Stimulated activated CD4-positive, alpha-beta T cell treated with anti-CD3 and anti-CD28 coated beads, Interleukin-12 subunit alpha, Interleukin-12 subunit beta, amount 100 ng/mL, for 24 hours (primary cell): ENCODE measurements around the gene MBNL2.
"Not testable (repeated sequence)": the region's sequence is repeated elsewhere in the genome, so short reads cannot be mapped to it uniquely, and the experiment has no call there.

Experiments
- DNase-seq, 2 experiments: peaks; one replicate each; pipeline ENCODE4 v3.0.0-alpha.2; 2020; ENCODE audit warnings: low read depth in 2 of 2

MBNL2 gene, protein sequence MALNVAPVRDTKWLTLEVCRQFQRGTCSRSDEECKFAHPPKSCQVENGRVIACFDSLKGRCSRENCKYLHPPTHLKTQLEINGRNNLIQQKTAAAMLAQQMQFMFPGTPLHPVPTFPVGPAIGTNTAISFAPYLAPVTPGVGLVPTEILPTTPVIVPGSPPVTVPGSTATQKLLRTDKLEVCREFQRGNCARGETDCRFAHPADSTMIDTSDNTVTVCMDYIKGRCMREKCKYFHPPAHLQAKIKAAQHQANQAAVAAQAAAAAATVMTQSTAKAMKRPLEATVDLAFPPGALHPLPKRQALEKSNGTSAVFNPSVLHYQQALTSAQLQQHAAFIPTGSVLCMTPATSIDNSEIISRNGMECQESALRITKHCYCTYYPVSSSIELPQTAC

DNA sequence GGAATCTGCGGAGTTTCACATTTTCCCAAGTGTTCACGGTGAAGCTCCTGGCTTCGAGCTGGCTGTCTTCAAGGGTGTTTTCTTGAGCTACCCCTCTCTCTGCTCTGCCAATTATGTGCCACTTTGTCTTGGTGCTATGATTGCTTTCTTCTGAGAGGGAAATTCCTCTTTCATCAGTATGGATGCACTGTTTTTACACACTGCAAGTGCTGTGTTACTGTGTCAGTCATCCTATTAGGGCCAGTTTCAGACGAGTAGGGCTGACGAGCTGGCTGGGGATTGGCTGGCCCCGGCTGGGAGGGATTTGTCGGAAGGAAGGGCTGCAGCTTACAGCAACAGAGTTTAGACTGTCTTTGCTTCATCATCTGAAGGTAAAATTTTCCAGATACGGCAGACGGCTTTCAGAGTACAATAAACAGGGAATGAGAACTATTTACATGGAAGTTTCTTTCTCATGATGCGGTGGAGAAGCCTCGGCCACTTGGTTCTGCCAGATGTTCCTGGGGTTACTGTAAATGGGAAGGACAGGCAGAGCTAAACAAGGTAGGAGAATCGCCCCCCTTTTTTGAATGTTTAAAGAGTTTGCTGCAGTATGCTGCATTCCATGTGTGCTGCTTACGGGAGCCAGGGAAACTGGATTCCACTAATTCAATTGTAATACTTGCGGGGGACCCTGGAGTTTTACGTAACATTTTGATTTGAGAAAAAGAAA, at the start of gene MBNL2:
Gene MBNL2, plus strand, starts transcription at position 345 of the 712 bp plus-strand sequence. CDS start 53,903 bp downstream, outside the sequence.
- peak; percentile 70 to 78 for DNase-seq

DNA sequence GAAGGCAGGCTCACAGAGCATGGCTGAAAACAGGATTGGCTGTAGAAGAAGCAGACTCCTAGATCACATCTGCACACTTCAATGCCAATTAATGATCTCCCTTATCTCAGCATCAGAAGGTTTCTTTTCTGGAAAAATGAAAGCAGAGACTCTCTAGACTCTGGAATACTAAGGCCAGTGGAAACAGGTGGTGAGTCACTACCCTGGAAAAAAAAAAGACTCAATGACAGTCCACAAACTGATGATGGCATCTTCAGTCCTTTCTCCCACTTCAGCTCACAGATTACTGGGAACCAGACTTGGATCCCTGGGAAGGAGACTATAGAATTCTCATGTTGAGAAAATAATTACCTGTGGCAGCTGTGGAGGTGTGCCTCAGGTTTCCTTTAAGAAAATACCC, 47.5 kb upstream of the MBNL2 start:
- no peak for DNase-seq

DNA sequence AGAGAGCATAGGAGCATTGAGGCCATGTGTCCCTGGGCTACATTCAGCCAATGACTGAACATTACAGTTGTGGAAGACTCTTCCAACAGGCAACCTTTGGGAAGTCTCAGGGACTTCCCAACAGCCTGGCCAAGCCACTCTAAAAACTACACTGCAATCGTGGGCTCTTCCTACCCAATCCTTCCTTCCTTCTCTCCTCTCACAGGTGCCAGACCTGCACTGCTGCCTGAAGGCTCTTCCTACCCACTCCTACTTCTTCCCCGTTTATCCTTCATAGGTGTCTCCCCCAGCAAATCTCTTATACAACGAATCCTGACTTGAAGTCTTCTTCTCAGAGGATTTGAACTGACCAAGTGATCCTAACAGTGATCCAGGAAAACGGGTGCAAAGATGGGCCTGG, 47.1 kb upstream of the MBNL2 start:
- no peak for DNase-seq

DNA sequence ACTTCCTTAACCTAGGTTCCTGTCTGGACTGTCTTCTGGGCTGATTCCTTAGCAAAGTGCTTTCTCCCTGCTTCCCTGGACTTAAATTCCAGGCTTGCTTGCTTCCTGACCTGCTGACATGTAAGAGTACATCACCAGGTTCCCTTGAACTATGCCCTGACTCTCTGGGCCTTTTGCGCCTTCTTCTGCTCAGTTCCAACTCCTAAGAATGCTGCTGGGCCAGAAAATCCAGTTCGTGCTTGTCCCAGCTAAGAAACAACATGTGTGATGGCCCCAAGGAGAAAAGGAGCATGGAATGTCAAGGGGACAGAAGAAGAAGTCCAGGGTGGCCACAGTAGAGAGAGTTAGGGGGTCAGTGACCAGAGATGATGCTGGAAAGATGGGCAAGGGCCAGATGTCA, 42.6 kb upstream of the MBNL2 start:
- DNase-seq = no peak

DNA sequence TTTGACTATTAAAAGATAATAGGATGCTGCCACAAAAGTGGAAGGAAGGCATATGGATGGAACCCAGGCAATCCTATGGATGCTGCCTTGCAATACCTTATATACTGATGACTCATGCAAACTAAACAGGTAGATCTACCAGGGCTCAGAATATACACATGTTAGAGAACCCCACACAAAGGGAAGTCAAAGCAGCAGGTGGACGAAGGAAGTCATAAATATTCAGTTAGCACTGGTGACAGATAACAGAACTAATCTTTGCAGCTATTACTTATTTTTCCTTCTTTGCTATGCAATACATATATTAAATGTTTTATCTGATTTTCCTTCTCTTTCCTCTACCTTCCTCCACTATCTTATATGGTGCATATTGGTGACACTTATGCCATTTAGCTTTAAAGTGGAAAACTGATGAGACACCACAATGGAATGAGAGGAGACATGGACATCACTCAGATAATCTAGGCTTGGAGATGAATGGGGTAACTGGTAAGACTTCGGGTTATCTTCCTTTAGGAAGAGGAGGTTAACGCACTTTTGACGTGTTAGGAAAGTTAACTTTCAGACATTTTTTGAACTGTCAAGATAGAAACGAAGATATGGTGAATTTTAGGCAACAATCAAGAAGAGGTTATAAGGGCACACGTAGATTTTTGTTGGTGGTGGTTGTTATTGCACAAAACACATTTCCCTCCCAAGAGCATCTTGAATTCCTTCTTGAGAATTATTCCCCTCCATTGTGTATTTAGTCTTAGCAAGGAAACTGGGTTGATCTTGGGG, 39.8 kb upstream of the MBNL2 start:
- no peak for DNase-seq

- no peak for DNase-seq
Measured at GRCh38 chr13:97185291-97185690, 36.8 kb upstream of the MBNL2 start.

GRCh38 chr13:97185751-97186150, 36.4 kb upstream of the MBNL2 start:
- no peak for DNase-seq

DNA sequence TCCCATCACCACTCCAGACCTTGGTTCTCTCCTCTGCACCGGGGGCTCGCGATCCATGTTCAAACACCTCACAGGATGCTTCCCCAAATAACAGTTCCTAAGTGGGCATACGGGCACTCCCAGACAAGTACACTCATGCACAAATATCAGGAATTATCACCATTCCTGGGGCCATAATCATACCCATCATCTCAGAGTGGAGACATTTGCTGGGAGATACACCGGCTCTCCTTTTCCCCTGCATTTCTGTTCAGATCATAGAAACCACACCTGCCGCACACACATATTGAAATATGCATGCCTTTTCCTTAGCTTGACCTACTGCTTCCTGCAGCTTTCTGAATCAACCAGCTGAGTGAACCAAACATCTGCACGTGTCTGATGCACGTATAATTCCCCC, 33.9 kb upstream of the MBNL2 start:
- DNase-seq = no peak

GRCh38 chr13:97189928-97190327, 32.2 kb upstream of the MBNL2 start:
- DNase-seq = no peak

GRCh38 chr13:97191142-97191541, 31.0 kb upstream of the MBNL2 start:
- no peak for DNase-seq

DNA sequence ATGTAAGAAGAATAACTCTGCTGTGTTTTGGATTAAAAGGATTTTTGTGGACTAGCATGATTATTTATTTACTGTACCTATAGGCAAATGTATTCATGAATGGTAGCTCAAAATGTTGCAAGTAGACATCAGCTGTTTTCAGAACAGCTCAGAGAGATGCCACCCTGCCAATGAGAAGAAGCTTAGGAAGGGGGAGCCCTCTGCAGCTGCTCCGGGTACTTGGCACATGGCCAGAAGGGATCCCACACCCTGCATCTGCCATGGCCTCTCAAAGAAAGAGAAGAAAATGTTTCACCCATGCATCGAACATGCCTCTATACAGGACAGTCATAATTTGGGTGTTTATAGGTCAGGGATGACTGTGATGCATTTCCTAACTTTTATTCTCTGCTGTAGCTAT, 30.5 kb upstream of the MBNL2 start:
- no peak for DNase-seq

DNA sequence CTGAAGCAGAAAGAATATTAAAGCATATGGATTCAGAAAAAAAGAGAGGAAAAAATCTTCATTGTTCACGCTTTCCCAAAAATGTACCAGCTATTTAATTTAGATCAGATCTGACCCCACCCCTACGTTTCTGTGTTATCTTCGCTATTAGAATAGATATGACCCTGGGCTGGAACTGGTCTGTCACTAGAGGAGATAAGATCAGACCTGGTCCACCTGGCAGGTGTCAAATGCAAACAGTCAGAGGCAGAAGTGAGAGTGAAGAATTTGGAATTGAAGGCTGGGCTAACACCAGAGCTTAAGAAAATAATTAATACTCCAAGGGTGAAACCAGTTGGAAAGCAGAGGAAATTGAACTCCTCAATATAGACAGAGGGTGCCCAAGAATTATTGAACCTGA, 30.0 kb upstream of the MBNL2 start:
- no peak for DNase-seq

DNA sequence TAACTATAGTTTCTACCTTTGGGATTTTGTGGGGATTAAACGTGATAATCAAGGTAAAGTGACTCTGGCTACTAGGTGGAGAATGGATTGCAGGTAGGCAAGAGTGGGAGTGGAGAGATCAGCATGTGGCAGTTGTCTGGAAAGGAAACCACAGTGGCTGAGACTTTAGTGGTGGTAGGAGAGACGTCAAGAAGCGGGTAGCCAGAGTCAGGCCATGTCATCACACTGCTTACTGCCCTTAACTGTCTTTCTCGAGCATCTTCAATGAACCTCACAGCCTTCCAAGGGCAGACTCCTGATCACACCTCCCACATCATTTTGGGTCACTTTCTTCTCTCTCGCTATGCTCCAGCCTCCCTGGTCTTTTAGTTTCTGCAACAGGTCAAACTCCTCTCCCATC, 28.6 kb upstream of the MBNL2 start:
- DNase-seq = no peak

DNA sequence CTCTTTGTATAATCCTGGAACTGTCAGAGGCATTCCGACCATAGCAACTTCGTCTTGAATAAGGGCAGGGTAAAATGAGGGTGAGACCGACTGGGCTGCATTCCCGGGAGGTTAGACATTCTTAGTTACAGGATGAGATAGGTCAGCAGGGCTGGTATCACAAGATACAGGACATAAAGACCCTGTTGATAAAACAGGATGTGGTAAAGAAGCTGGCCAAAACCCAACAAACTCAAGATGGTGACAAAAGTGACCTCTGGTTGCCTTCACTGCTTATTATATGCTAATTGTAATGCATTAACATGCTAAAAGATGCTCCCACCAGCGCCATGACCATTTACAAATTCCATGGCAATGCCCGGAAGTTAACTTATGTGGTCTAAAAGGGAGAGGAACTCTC, 27.7 kb upstream of the MBNL2 start:
- DNase-seq = no peak

- DNase-seq = no peak
Measured at GRCh38 chr13:97196340-97196739, 25.8 kb upstream of the MBNL2 start.

- no peak for DNase-seq
Measured at GRCh38 chr13:97198753-97199152, 23.4 kb upstream of the MBNL2 start.

DNA sequence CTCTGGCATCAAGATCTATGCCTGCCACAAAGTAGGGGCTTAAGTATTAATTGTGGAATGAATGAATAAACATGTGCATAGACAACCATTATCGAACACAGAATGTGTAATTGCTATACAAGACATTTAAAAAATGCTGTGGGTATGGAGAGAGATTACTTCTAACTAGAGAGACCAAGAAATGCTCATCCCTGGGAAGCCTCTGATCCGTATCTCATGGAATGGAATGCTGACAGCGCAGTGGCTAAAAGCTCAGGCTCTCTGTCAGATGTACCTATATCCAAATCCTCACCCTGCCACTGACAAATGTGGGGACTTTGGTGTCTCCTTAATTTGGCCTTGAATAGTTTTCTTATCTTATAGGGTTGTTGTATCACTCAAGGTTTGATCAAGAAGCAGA, 22.7 kb upstream of the MBNL2 start:
- DNase-seq = no peak

DNA sequence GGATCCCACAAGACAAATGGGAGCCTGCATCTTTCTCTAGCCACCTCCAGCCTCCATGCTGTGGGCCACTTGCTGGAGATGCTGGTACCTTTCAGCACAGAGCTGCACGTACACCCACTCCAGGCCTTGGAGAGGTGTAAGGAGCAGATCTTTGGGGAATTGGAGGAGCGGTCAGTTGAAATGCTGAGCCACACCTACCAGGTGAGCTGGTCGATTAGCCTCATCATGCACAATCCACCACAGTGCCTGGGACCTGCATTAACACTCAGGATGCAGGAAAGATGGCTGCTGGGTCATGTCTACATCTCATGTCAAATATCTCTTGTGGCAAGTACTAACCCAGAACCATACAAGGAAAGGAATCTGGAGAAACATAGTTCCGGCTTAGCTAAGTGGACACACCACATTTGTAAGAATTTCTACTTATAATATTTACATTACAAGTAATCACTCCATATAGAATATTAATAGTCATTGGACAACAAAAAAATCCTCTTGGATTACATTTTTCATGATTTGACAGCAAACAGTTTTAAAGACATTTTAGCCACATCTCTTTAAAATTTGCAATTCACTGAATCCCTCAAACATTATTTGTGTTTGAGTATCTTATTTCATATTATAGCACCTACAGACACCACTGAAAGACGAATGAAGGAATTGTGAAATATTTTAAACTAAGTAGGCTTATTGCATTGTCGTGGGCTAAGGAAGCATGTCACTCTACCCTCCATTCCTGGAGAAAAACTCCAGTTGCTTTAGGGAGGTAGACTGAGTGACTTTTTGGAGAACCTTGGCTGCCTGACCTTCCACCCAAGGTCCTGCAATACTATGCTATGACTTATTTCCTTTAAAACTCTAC, 21.8 kb upstream of the MBNL2 start:
- no peak for DNase-seq

- no peak for DNase-seq
Measured at GRCh38 chr13:97202761-97203160, 19.4 kb upstream of the MBNL2 start.

- DNase-seq = no peak
Measured at GRCh38 chr13:97205465-97205864, 16.7 kb upstream of the MBNL2 start.

DNA sequence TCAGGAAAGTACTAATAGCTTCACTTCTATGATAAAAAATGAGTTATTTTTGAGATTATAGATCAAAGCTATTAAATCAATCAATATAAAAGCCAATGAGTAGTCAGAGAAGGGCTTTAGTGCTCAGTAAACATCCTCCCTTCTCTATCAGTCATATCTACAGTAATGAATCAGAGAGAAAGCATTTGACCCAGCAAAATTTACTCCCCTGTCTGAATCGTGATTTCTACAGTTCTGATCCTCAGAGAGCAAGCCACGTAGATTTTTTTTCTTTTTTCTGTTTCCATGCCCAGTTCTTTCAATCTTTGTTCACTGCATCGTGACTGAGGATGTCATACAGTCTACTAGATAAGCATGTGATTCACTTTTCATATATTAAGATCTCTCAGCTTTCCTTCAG, 16.2 kb upstream of the MBNL2 start:
- no peak for DNase-seq

DNA sequence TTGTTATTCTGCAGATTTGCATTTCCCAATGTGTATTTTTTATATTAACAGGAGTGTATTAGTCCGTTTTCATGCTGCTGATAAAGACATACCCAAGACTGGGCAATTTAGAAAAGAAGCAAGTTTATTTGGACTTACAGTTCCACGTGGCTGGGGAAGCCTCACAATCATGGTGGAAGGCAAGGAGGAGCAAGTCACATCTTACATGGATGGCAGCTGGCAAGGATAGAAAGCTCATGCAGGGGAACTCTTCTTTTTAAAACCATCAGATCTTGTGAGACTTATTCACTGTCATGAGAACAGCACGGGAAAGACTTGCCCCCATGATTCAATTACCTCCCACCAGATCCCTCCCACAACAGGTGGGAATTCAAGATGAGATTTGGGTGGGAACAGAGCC, 14.9 kb upstream of the MBNL2 start:
- DNase-seq = not testable (repeated sequence)
